ENCODE measurements around the gene DHX58.

The DHX58 gene

DNA sequence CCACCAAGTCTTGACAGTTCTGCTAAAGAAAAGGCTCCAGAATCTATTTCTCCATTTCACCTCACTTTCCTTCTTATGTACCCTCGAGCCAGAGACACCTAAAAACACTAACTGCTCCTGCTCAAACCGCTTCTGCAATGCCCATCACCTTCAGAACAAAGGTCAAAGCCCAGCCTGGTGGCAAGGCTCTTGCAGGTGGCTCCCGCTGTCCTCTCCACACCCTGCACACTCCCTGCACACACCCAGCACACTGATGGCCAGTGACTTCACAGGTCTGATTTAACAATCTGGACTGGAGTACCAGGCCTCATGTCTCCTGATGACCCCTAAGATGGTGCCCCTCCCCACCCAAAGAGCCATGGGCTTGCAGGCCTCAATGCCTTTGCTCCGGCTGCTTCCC, 52.3 kb downstream of the DHX58 start:
- TF ChIP-seq YY1 (IDR thresholded peaks at IDR 0.05; ENCODE audit: low read depth): no peak
- TF ChIP-seq, protein P1, sequence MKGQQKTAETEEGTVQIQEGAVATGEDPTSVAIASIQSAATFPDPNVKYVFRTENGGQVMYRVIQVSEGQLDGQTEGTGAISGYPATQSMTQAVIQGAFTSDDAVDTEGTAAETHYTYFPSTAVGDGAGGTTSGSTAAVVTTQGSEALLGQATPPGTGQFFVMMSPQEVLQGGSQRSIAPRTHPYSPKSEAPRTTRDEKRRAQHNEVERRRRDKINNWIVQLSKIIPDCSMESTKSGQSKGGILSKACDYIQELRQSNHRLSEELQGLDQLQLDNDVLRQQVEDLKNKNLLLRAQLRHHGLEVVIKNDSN (IDR thresholded peaks at IDR 0.05): no peak
- no peak for TF ChIP-seq RAD21 (IDR thresholded peaks at IDR 0.05; ENCODE audit: low read depth)
- TF ChIP-seq, protein P2, sequence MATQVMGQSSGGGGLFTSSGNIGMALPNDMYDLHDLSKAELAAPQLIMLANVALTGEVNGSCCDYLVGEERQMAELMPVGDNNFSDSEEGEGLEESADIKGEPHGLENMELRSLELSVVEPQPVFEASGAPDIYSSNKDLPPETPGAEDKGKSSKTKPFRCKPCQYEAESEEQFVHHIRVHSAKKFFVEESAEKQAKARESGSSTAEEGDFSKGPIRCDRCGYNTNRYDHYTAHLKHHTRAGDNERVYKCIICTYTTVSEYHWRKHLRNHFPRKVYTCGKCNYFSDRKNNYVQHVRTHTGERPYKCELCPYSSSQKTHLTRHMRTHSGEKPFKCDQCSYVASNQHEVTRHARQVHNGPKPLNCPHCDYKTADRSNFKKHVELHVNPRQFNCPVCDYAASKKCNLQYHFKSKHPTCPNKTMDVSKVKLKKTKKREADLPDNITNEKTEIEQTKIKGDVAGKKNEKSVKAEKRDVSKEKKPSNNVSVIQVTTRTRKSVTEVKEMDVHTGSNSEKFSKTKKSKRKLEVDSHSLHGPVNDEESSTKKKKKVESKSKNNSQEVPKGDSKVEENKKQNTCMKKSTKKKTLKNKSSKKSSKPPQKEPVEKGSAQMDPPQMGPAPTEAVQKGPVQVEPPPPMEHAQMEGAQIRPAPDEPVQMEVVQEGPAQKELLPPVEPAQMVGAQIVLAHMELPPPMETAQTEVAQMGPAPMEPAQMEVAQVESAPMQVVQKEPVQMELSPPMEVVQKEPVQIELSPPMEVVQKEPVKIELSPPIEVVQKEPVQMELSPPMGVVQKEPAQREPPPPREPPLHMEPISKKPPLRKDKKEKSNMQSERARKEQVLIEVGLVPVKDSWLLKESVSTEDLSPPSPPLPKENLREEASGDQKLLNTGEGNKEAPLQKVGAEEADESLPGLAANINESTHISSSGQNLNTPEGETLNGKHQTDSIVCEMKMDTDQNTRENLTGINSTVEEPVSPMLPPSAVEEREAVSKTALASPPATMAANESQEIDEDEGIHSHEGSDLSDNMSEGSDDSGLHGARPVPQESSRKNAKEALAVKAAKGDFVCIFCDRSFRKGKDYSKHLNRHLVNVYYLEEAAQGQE (IDR thresholded peaks at IDR 0.05; ENCODE audit: low read depth): no peak
- TF ChIP-seq TAF1 (IDR thresholded peaks at IDR 0.05; ENCODE audit: low read depth): no peak
- no peak for TF ChIP-seq ZBTB7A (IDR thresholded peaks at IDR 0.05; ENCODE audit: low read depth)
- no peak for TF ChIP-seq FOXM1 (IDR thresholded peaks at IDR 0.05; ENCODE audit: borderline replicate concordance, low read depth)
- TF ChIP-seq EGR1 (IDR thresholded peaks at IDR 0.05): no peak
- TF ChIP-seq TEAD4 (IDR thresholded peaks at IDR 0.05): no peak
- no peak for TF ChIP-seq CEBPB (IDR thresholded peaks at IDR 0.05)
- TF ChIP-seq TCF12 (IDR thresholded peaks at IDR 0.05; ENCODE audit: low read depth): no peak
- TF ChIP-seq EP300 (IDR thresholded peaks at IDR 0.05; ENCODE audit: borderline replicate concordance): no peak
- no peak for TF ChIP-seq NFIC (IDR thresholded peaks at IDR 0.05)
- TF ChIP-seq, protein P3, sequence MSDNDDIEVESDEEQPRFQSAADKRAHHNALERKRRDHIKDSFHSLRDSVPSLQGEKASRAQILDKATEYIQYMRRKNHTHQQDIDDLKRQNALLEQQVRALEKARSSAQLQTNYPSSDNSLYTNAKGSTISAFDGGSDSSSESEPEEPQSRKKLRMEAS (IDR thresholded peaks at IDR 0.05): no peak

DNA sequence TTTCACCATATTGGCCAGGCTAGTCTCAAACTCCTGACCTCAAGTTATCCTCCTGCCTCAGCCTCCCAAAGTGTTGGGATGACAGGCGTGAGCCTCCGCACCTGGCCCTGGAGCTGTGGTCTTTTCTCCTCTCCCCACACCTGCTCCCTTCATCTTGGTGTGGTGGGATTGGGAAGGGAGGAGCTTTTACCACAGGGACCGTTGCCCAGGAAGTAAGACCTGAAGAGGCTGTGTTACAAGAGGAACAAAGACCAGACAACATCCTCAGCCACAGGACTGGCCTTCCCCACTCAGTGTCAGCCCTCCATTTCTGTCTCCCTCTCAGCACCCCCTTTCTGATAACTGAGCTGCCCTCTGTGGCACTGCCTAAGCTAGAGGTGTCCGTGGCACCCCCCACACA, 52.7 kb downstream of the DHX58 start:
- TF ChIP-seq, protein P2 (IDR thresholded peaks at IDR 0.05; ENCODE audit: low read depth): no peak
- TF ChIP-seq TCF12 (IDR thresholded peaks at IDR 0.05; ENCODE audit: low read depth): no peak
- no peak for TF ChIP-seq FOXM1 (IDR thresholded peaks at IDR 0.05; ENCODE audit: borderline replicate concordance, low read depth)
- TF ChIP-seq TEAD4 (IDR thresholded peaks at IDR 0.05): no peak
- TF ChIP-seq CEBPB (IDR thresholded peaks at IDR 0.05): no peak
- TF ChIP-seq EGR1 (IDR thresholded peaks at IDR 0.05): no peak
- no peak for TF ChIP-seq NFIC (IDR thresholded peaks at IDR 0.05)
- no peak for TF ChIP-seq CREB1 (IDR thresholded peaks at IDR 0.05; ENCODE audit: low read depth)
- no peak for TF ChIP-seq EP300 (IDR thresholded peaks at IDR 0.05; ENCODE audit: borderline replicate concordance)
- TF ChIP-seq TAF1 (IDR thresholded peaks at IDR 0.05; ENCODE audit: low read depth): no peak
- no peak for TF ChIP-seq YY1 (IDR thresholded peaks at IDR 0.05; ENCODE audit: low read depth)
- TF ChIP-seq RAD21 (IDR thresholded peaks at IDR 0.05; ENCODE audit: low read depth): no peak
- TF ChIP-seq, protein P1 (IDR thresholded peaks at IDR 0.05): no peak

DNA sequence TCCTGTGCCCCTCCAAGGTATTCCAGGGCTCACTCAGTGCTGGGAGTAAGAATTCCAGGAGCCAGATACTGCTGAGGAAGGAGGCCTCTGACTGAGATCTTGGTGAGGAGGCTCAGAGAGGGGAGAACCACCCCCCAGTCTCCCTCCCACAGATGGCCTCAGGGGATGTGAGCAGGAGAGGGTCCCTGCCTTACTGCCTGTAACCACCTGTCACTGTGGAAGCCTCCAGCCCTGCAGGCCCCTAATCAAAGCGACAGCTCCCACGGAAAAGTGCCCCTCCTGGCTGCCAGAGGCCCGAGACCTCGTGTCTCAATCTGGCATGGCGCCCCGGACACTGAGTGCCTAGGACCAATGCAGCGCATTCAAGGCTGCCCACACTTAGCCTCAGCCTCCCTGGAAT, 54.5 kb downstream of the DHX58 start:
- TF ChIP-seq, protein P3 (IDR thresholded peaks at IDR 0.05): no peak
- TF ChIP-seq TCF12 (IDR thresholded peaks at IDR 0.05; ENCODE audit: low read depth) (no peak), FOXM1 (IDR thresholded peaks at IDR 0.05; ENCODE audit: borderline replicate concordance, low read depth) (no peak), TEAD4 (IDR thresholded peaks at IDR 0.05) (no peak), NFIC (IDR thresholded peaks at IDR 0.05) (no peak), ZBTB7A (IDR thresholded peaks at IDR 0.05; ENCODE audit: low read depth) (no peak), TAF1 (IDR thresholded peaks at IDR 0.05; ENCODE audit: low read depth) (no peak), YY1 (IDR thresholded peaks at IDR 0.05; ENCODE audit: low read depth) (no peak), CREB1 (IDR thresholded peaks at IDR 0.05; ENCODE audit: low read depth) (no peak), CEBPB (IDR thresholded peaks at IDR 0.05) (no peak), EP300 (IDR thresholded peaks at IDR 0.05; ENCODE audit: borderline replicate concordance) (no peak), EGR1 (IDR thresholded peaks at IDR 0.05) (no peak), RAD21 (IDR thresholded peaks at IDR 0.05; ENCODE audit: low read depth) (no peak)
- TF ChIP-seq, protein P1 (IDR thresholded peaks at IDR 0.05): no peak
- TF ChIP-seq, protein P2 (IDR thresholded peaks at IDR 0.05; ENCODE audit: low read depth): no peak

DNA sequence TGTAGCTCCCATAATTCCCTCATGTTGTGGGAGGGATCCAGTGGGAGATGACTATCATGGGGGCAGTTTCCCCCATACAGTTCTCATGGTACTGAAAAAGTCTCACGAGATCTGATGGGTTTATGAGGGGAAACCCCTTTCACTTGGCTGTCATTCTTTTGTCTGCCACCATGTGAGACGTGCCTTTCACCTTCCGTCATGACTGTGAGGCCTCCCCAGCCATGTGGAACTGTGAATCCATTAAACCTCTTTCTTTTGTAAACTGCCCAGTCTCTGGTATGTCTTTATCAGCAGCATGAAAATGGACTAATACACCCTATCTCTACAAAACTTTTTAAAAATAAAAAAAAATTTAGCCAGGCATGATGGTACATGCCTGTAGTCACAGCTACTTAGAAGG, 55.9 kb downstream of the DHX58 start:
- no peak for TF ChIP-seq TAF1 (IDR thresholded peaks at IDR 0.05; ENCODE audit: low read depth)
- TF ChIP-seq TEAD4 (IDR thresholded peaks at IDR 0.05): no peak
- no peak for TF ChIP-seq EP300 (IDR thresholded peaks at IDR 0.05; ENCODE audit: borderline replicate concordance)
- no peak for TF ChIP-seq YY1 (IDR thresholded peaks at IDR 0.05; ENCODE audit: low read depth)
- no peak for TF ChIP-seq CREB1 (IDR thresholded peaks at IDR 0.05; ENCODE audit: low read depth)
- TF ChIP-seq NFIC (IDR thresholded peaks at IDR 0.05): no peak
- TF ChIP-seq RAD21 (IDR thresholded peaks at IDR 0.05; ENCODE audit: low read depth): no peak
- no peak for TF ChIP-seq CEBPB (IDR thresholded peaks at IDR 0.05)
- TF ChIP-seq FOXM1 (IDR thresholded peaks at IDR 0.05; ENCODE audit: borderline replicate concordance, low read depth): no peak
- TF ChIP-seq, protein P2 (IDR thresholded peaks at IDR 0.05; ENCODE audit: low read depth): no peak
- TF ChIP-seq ZBTB7A (IDR thresholded peaks at IDR 0.05; ENCODE audit: low read depth): no peak
- TF ChIP-seq TCF12 (IDR thresholded peaks at IDR 0.05; ENCODE audit: low read depth): no peak
- TF ChIP-seq, protein P1 (IDR thresholded peaks at IDR 0.05): no peak
- no peak for TF ChIP-seq EGR1 (IDR thresholded peaks at IDR 0.05)
- TF ChIP-seq, protein P3 (IDR thresholded peaks at IDR 0.05): no peak
